CD4-positive, alpha-beta T cell (primary cell): ENCODE results near the gene FSTL5. TPM values are rescaled to one million over a fixed set of nuclear protein-coding genes. Genes with fewer than 3 reads are reported as not detected.

Experiments
- ATAC-seq: fragments of 200-7000 bp; cut with Tn5 transposase; one replicate; pipeline ENCODE4 v1.10.0; 2022; ENCODE audit warnings: mild to moderate bottlenecking; ENCODE audit not compliant: poor library complexity
- CTCF ChIA-PET: fragments of 350-600 bp; sonication (Branson Sonifier 250); formaldehyde crosslinking; loops from one replicate; lab custom pipeline; 2021; ENCODE audit warnings: antibody characterized with exemption, inconsistent platforms; lab: Charles Lee
- POLR2A ChIA-PET: fragments of 350-600 bp; sonication (Branson Sonifier 250); formaldehyde crosslinking; loops from one replicate; lab custom pipeline; 2021; ENCODE audit warnings: antibody characterized with exemption, inconsistent platforms; lab: Charles Lee
- DNase-seq, 14 experiments: peaks; one replicate each; pipeline ENCODE4 v3.0.0-alpha.2; 2013 to 2020; ENCODE audit warnings: mixed read lengths in 2 of 14
- H3K27ac ChIP-seq, 2 donors: one replicate each; pipeline versions ENCODE4 v1.5.1 to v1.7.0; 2013; ENCODE audit warnings: low read length in 2 of 2, low read depth in 1 of 2, mild to moderate bottlenecking in 1 of 2
- H3K27me3 ChIP-seq, 2 experiments: 1 replicate in 1 of 2; 2 replicates in 1 of 2; pipeline versions ENCODE4 v1.6.1 to v1.7.0; 2013; ENCODE audit warnings: low read length in 2 of 2, control low read depth in 1 of 2, mild to moderate bottlenecking in 1 of 2, moderate library complexity in 1 of 2; ENCODE audit not compliant: insufficient read depth in 2 of 2, control insufficient read depth in 1 of 2
- H3K36me3 ChIP-seq: one replicate; pipeline ENCODE4 v1.6.1; 2013; ENCODE audit warnings: low read length, control low read depth; ENCODE audit not compliant: insufficient read depth
- H3K4me1 ChIP-seq: one replicate; pipeline ENCODE4 v1.6.1; 2013; ENCODE audit warnings: low read length, control low read depth; ENCODE audit not compliant: insufficient read depth
- H3K4me3 ChIP-seq: one replicate; pipeline ENCODE4 v1.5.1; 2013; ENCODE audit warnings: mild to moderate bottlenecking, low read length, moderate library complexity
- H3K9me3 ChIP-seq, 2 experiments: 1 replicate in 1 of 2; 2 replicates in 1 of 2; pipeline versions ENCODE4 v1.6.1 to v1.7.0; 2013; ENCODE audit warnings: low read length in 2 of 2, mild to moderate bottlenecking in 2 of 2, control low read depth in 1 of 2, moderate library complexity in 1 of 2; ENCODE audit not compliant: control insufficient read depth in 1 of 2, insufficient read depth in 1 of 2
- H3K27ac Mint-ChIP-seq: one replicate; pipeline ENCODE4 v1.8.0; 2020; ENCODE audit warnings: mixed read lengths
- H3K27me3 Mint-ChIP-seq: one replicate; pipeline ENCODE4 v1.8.0; 2021; ENCODE audit warnings: mixed read lengths
- H3K36me3 Mint-ChIP-seq: one replicate; pipeline ENCODE4 v1.8.0; 2021; ENCODE audit warnings: low read depth, mixed read lengths
- H3K4me1 Mint-ChIP-seq: one replicate; pipeline ENCODE4 v1.8.0; 2021; ENCODE audit warnings: low read depth, mixed read lengths
- H3K4me3 Mint-ChIP-seq: one replicate; pipeline ENCODE4 v1.8.0; 2020; ENCODE audit warnings: mild to moderate bottlenecking, mixed read lengths
- H3K9me3 Mint-ChIP-seq: one replicate; pipeline ENCODE4 v1.8.0; 2020; ENCODE audit warnings: mixed read lengths
- CTCF ChIP-seq: fragments of 200-600 bp; IDR thresholded peaks from one replicate; pipeline ENCODE4 v1.8.0; 2022; ENCODE audit warnings: antibody characterized with exemption, mild to moderate bottlenecking
- intact Hi-C, 2 experiments: fragments of 100-400 bp; cut with DNase I in 1 of 2; cut with micrococcal nuclease in 1 of 2; formaldehyde crosslinking; loops; one replicate each; pipeline versions ENCODE4 v1.15.1 to v1.9.0; 2023 to 2025; cut with DNase I, micrococcal nuclease
- total RNA-seq, 174 experiments: library from RNA in 2 of 174; stranded (reverse) in 2 of 174; gene quantifications; one replicate each; pipeline ENCODE4 v1.2.3 and lab custom pipeline; 2021 to 2026

The FSTL5 gene
- total RNA-seq, 2 experiments from 2014 or later: not detected

DNA sequence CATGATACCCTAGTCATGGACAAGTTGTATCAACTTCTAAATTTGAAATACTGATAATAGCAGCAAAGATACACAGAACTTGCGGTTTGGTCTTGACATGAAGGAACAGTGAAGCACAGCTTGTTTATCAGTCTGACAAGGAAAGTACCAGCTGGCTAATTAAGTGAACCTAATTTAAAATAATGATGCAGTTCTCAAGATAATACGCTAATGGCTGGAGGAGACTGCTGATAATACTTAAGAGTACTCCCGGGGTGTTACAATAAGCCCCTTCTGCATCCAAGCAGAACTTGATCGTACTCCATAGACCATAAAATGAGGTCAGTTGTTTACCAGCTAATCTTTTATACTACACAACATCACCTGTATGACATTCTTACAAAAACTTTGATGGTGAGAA is 697.5 kb downstream of the FSTL5 start:
- POLR2A ChIA-PET: no interaction called here
- Histone ChIP-seq H3K4me3 (no peak overlapping the region), H3K4me1 (no peaks in the 10 kb centered on the region), H3K36me3 (no peaks in the 10 kb centered on the region), H3K9me3 (peaks cover under 1 to 4% of the 10 kb centered on the region in 2 experiments), H3K27ac (no peak overlapping the region), H3K27me3 (no peaks in the 10 kb centered on the region)
- CTCF ChIA-PET: no interaction called here
- H3K4me1 Mint-ChIP-seq: no peaks in the 10 kb centered on the region
- H3K27ac Mint-ChIP-seq: no peak overlapping the region
- DNase-seq (no peak), ATAC-seq (no peak)
- intact Hi-C loops: no loop called here
- peaks cover 7% of the 10 kb centered on the region for H3K9me3 Mint-ChIP-seq
- H3K36me3 Mint-ChIP-seq: no peaks in the 10 kb centered on the region
- no peak overlapping the region for H3K4me3 Mint-ChIP-seq
- no peaks in the 10 kb centered on the region for H3K27me3 Mint-ChIP-seq
- no peak for TF ChIP-seq CTCF

DNA sequence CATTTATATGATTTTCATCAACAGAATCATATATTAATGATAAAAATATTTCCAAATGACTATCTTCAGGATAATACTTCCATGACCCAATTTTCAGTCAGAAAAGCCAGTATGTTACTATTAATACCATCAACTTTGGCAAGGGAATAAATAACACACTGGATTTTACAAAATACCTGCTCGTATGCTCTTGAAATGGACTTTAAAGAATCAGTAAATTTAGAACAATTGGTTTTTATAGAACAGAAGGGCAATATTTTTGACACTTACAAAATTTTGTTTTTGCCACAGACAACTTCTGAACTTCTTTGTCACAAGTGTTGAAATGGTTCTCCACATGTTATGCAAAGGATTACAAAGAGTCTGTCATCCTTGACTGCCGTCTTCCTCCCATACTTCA is 700.4 kb downstream of the FSTL5 start:
- Histone ChIP-seq H3K4me1 (no peaks in the 10 kb centered on the region), H3K36me3 (no peaks in the 10 kb centered on the region), H3K27ac (no peak overlapping the region), H3K27me3 (no peaks in the 10 kb centered on the region), H3K9me3 (peaks cover 4% of the 10 kb centered on the region in 2 experiments), H3K4me3 (no peak overlapping the region)
- ChIA-PET CTCF (no interaction called here), POLR2A (no interaction called here)
- no peaks in the 10 kb centered on the region for H3K4me1 Mint-ChIP-seq
- H3K27ac Mint-ChIP-seq: no peak overlapping the region
- peaks cover 8% of the 10 kb centered on the region for H3K9me3 Mint-ChIP-seq
- no peaks in the 10 kb centered on the region for H3K27me3 Mint-ChIP-seq
- no peak overlapping the region for H3K4me3 Mint-ChIP-seq
- ATAC-seq (no peak), DNase-seq (no peak)
- intact Hi-C loops: no loop called here
- no peak for TF ChIP-seq CTCF
- no peaks in the 10 kb centered on the region for H3K36me3 Mint-ChIP-seq

DNA sequence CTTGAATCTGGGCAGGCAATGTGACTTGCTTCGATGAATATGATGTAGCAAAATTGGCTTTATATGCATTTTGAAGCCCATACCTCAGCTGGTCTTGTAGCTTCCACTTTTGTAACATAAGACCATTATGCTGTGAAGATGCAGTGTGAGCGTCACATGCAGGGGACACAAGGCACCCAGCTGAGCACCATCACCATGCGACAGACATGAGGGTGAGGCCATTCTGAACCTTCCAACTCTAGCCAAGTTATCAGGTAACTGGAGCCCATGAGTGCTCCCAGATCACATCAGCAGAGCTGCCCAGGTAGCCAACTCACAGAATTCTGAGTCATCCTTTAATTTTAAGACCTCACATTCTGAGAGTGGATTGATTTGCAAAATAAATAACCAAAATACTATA is 705.9 kb downstream of the FSTL5 start:
- ATAC-seq (no peak), DNase-seq (no peak)
- Histone ChIP-seq H3K36me3 (no peaks in the 10 kb centered on the region), H3K4me1 (no peaks in the 10 kb centered on the region), H3K27me3 (no peaks in the 10 kb centered on the region), H3K4me3 (no peak overlapping the region), H3K9me3 (peaks cover 0 to 4% of the 10 kb centered on the region in 2 experiments), H3K27ac (no peak overlapping the region)
- CTCF ChIA-PET: no interaction called here
- no peak for TF ChIP-seq CTCF
- intact Hi-C loops: no loop called here
- Mint-ChIP-seq H3K27me3 (no peaks in the 10 kb centered on the region), H3K27ac (no peak overlapping the region), H3K4me3 (no peak overlapping the region), H3K4me1 (no peaks in the 10 kb centered on the region), H3K36me3 (no peaks in the 10 kb centered on the region), H3K9me3 (peaks cover 8% of the 10 kb centered on the region)
- POLR2A ChIA-PET: no interaction called here
